Measurements from ENCODE around the gene CLRN3.

CLRN3 gene

GRCh38 chr10:127892743-127893142 is at the start of gene CLRN3:
Gene CLRN3 (minus strand): TSS chr10:127892941. CDS start chr10:127892784, 157 bp downstream.
- DNase-seq, result no peak

GRCh38 chr10:127940866-127941640 is 48.3 kb upstream of the CLRN3 start:
- DNase-seq, result no peak

- no peak for DNase-seq
Measured at GRCh38 chr10:127939786-127940330, 47.1 kb upstream of the CLRN3 start.

- no peak for DNase-seq
Measured at GRCh38 chr10:127937915-127938463, 45.2 kb upstream of the CLRN3 start.

- DNase-seq, result no peak
Measured at GRCh38 chr10:127937069-127937468, 44.3 kb upstream of the CLRN3 start.

DNA sequence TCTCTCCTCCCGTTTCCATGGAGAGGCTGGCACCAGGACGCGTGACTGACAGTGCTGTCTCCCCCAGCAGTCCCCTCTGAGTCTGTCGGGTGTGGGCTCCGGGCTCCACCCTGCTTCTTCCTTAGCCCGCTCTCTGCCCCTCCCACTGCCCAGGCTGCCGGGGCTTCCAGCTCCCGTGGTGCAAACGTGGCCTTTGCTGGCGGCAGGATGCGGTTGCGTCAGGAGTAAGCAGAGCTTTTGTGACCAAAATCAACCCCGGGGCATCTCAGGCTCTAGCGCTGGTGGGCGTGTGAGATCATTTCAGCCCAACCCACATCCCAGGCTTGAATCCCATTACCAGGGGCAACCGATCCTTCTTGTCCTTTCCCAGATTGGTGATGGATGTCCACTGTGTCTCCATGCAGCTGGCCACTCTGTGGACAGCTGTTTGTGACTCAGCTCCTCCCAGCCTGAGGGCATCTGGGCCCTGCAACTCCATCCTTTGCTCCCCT is 42.4 kb upstream of the CLRN3 start:
- no peak for DNase-seq

DNA sequence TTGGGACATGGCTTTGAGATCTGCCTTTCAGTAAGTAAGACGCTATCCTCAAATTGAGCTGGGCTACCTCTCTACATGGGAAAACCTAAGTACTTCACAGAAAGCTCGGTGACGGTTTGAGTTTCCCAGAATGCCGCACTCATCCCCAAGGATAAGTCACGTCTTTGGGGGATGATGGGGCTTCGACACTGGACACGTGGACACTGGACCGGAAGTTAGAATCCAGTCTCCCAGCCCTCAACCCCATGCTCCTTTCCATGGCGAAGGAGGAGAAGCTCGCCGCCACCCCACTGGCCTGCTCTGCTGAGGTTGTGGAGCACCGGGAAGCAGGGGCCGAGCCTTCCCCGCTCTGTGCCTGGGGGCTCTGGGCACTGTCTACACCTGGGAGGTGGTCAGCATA is 41.6 kb upstream of the CLRN3 start:
- no peak for DNase-seq

DNA sequence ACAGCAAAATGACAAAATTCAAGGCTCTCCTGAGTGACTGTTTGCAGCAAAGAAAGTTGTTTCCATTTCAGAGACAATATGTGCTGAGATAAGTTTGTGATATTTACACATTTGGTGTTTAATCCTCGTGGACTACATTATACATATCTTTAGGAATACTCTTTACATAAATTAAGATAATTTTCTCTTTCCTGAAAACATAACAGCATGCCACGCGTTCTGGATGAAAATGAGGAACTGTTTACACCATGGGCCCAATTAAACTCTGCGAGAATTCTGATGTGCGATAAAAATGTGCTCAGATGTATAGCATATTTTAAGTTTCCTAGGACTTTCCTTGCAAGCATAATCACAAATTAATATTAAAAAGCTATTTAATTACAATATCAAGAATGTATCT is 40.5 kb upstream of the CLRN3 start:
- DNase-seq, result no peak

- no peak for DNase-seq
Measured at GRCh38 chr10:127932521-127933270, 40.0 kb upstream of the CLRN3 start.

- no peak for DNase-seq
Measured at GRCh38 chr10:127928021-127928806, 35.5 kb upstream of the CLRN3 start.

DNA sequence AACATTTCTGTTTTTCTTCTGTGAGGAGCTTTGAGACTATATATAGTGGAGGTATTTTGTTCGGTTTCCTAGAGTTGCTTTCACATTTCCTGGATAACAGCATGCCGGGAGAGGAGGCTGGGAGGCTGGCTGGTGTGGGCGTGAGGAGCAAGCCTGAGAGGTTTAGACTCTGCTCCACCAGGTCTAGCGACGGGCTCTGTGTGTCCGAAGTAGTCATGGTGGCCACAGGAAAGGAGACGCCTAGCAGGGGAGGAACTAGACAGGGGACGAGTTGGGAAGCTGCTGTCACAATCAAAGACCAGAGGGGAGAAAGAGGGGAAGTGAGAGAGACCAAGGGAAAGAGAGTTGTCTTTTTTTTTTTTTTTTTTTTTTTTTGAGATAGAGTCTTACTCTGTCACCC is 33.7 kb upstream of the CLRN3 start:
- DNase-seq, result no peak

- no peak for DNase-seq
Measured at GRCh38 chr10:127925471-127926207, 32.9 kb upstream of the CLRN3 start.

- DNase-seq, result no peak
Measured at GRCh38 chr10:127923646-127924045, 30.9 kb upstream of the CLRN3 start.

- no peak for DNase-seq
Measured at GRCh38 chr10:127922675-127923366, 30.1 kb upstream of the CLRN3 start.

GRCh38 chr10:127922206-127922605 is 29.5 kb upstream of the CLRN3 start:
- no peak for DNase-seq

- DNase-seq, result no peak
Measured at GRCh38 chr10:127921753-127922145, 29.0 kb upstream of the CLRN3 start.

DNA sequence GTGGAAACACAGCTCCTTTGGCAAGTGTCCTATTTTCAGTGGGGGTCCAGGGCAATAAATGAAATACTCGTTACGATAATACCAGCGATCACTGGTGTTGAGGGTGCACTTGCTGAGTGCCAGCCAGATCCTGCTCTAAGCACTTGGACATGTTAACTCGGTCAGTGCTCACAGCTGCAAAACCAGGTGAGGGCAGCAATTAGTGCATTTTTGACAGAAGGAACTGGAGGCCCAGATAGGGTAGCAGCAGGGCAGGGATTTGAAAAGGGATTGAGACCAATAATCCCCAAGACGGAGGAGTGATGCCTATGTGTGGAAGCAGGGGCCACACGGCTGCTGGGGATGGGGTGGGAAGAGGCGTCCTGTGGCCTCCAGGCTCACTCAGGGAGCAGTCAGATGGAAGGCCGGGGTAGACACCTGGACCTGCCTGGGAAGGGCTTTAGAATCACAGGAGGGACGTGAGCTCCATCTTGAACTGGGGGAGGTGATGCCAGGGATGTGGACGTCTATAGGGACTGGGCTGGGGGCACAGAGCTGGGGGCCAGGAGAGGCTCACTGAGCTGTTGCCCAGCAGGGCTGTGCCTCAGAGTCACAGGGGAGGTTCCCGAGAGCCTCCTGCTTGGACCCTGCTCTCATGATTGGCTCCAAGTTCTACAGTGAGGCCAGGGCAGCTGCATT is 28.5 kb upstream of the CLRN3 start:
- DNase-seq, result no peak

DNA sequence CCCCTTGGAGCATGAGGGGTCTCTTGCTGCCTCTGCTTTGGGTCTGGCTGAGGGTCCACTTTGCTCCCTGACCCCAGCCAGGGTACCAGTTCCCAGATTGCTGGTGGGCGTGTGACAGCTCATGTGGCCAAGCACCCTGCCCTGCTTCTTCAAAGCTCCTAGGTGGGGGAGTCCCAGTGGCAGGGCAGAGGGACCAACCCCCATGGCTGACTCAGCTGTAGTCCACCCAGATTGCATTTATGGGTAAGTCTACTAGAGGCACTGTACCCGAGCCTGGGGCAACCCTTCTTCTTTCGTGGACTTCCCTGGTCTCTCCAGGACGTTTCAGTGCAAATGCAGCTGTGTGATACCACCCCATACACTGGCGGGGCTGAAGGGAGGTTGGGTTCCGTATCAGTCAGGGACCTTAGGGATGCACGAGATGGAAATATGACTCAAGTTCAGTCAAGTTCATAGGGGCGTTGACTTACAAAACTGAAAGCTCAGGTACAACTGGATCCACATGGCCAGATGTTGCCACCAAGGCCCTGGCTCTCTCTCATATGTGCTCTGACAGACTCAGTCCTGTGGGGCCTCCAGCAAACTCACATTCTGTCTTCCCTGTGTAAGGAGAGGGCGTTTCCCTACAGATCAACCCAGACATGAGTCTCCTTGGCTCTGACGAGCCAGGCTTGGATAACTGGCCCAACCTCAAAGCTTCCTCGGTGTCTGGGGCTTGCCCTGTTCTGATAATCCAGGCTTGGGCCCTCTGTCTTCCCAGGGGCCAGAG is 27.7 kb upstream of the CLRN3 start:
- no peak for DNase-seq

GRCh38 chr10:127919418-127920271 is 26.9 kb upstream of the CLRN3 start:
- no peak for DNase-seq

All from activated CD4-positive, alpha-beta T cell treated with anti-CD3 and anti-CD28 coated beads, Interleukin-2, amount 50 U/mL, for 1 hour (primary cell).